Fibroblast of lung (primary cell): ENCODE results near the gene GSTT2. TPM values are rescaled to one million over a fixed set of nuclear protein-coding genes. Genes with fewer than 3 reads are reported as not detected.

Source experiments
- DNase-seq, 2 donors: peaks; one replicate each; pipeline versions ENCODE4 v3.0.0 to v3.0.0-alpha.2; 2010; ENCODE audit warnings: low read depth in 2 of 2
- H2AFZ ChIP-seq: 2 replicates; pipeline ENCODE4 v1.5.1; 2012; ENCODE audit warnings: low read length, control low read depth, inconsistent platforms
- H3K27ac ChIP-seq: 2 replicates; pipeline ENCODE4 v1.5.1; 2011; ENCODE audit warnings: low read length, control low read depth; ENCODE audit not compliant: insufficient read depth
- H3K27me3 ChIP-seq: 2 replicates; pipeline ENCODE4 v1.5.1; 2011; ENCODE audit warnings: mild to moderate bottlenecking, low read length; ENCODE audit not compliant: control insufficient read depth, insufficient read depth
- H3K36me3 ChIP-seq: 2 replicates; pipeline ENCODE4 v1.5.1; 2011; ENCODE audit warnings: low read length; ENCODE audit not compliant: control insufficient read depth, insufficient read depth
- H3K4me1 ChIP-seq: 2 replicates; pipeline ENCODE4 v1.5.1; 2011; ENCODE audit warnings: low read length; ENCODE audit not compliant: control insufficient read depth, insufficient read depth; ENCODE audit errors: extremely low read depth
- H3K4me2 ChIP-seq: 2 replicates; pipeline ENCODE4 v1.5.1; 2011; ENCODE audit warnings: low read length, control low read depth; ENCODE audit not compliant: insufficient read depth; ENCODE audit errors: extremely low read depth
- H3K4me3 ChIP-seq, 4 experiments: fragments of 200-600 bp in 1 of 4; sonication (generic) in 1 of 4; replicated peaks in 1 of 4; 2 replicates each; pipeline ENCODE4 v1.5.1; 2011 to 2016; ENCODE audit warnings: low read length in 4 of 4, low read depth in 3 of 4, mild to moderate bottlenecking in 3 of 4, control low read depth in 2 of 4, inconsistent platforms in 1 of 4, mixed read lengths in 1 of 4; ENCODE audit not compliant: insufficient read depth in 1 of 4; ENCODE audit errors: control extremely low read depth in 1 of 4
- H3K79me2 ChIP-seq: 2 replicates; pipeline ENCODE4 v1.5.1; 2012; ENCODE audit warnings: mild to moderate bottlenecking, low read length, inconsistent platforms; ENCODE audit not compliant: control insufficient read depth, insufficient read depth
- H3K9ac ChIP-seq: 2 replicates; pipeline ENCODE4 v1.5.1; 2011; ENCODE audit warnings: mild to moderate bottlenecking, low read length, control low read depth; ENCODE audit not compliant: insufficient read depth
- H3K9me3 ChIP-seq: 2 replicates; pipeline ENCODE4 v1.5.1; 2012; ENCODE audit warnings: low read depth, low read length; ENCODE audit not compliant: control insufficient read depth, insufficient read depth
- H4K20me1 ChIP-seq: 2 replicates; pipeline ENCODE4 v1.5.1; 2011; ENCODE audit warnings: low read length; ENCODE audit not compliant: control insufficient read depth, insufficient read depth; ENCODE audit errors: extremely low read depth
- EZH2 ChIP-seq: IDR thresholded peaks from 2 replicates; pipeline ENCODE4 v1.5.1; 2012; ENCODE audit warnings: low read length, control low read depth, mild to moderate bottlenecking; ENCODE audit errors: missing control alignments
- polyA plus RNA-seq, 2 donors: library from polyadenylated mRNA; depleted of rRNA in 1 of 2; stranded (reverse) in 1 of 2; unstranded in 1 of 2; fragments of >200 nt; gene quantifications; 2 replicates each; pipeline ENCODE4 v1.2.1, GENCODE V29; 2011 to 2012; ENCODE audit warnings: missing spikeins in 1 of 2
- total RNA-seq: library from RNA; depleted of rRNA; stranded (reverse); fragments of >200 nt; gene quantifications from 2 replicates; pipeline ENCODE4 v1.2.1, GENCODE V29; 2014
- TF ChIP-seq, protein P1 (sequence below), 2 donors: IDR thresholded peaks in 1 of 2; conservative IDR thresholded peaks in 1 of 2; 1 replicate in 1 of 2; 2 replicates in 1 of 2; pipeline ENCODE4 v1.5.1; 2011 to 2012; ENCODE audit warnings: low read length in 2 of 2, control low read depth in 1 of 2, inconsistent platforms in 1 of 2, low read depth in 1 of 2, mild to moderate bottlenecking in 1 of 2

Gene GSTT2
- total and polyA plus RNA-seq, 2 donors (not counting 1 experiment from before 2014, with no cell fraction given), result 0.33 to 2.4 TPM

- Histone ChIP-seq H3K4me1 (no peaks in the 10 kb centered on the region), H3K9me3 (no peaks in the 10 kb centered on the region), H3K36me3 (no peaks in the 10 kb centered on the region), H3K4me3 (no peak overlapping the region), H3K27ac (no peak overlapping the region), H3K9ac (no peak overlapping the region), H4K20me1 (peaks cover 2% of the 10 kb centered on the region), H3K79me2 (peaks cover 5% of the 10 kb centered on the region), H2AFZ (no peak overlapping the region), H3K4me2 (no peak overlapping the region), H3K27me3 (no peaks in the 10 kb centered on the region)
- no peak for DNase-seq
- TF ChIP-seq, protein P1, sequence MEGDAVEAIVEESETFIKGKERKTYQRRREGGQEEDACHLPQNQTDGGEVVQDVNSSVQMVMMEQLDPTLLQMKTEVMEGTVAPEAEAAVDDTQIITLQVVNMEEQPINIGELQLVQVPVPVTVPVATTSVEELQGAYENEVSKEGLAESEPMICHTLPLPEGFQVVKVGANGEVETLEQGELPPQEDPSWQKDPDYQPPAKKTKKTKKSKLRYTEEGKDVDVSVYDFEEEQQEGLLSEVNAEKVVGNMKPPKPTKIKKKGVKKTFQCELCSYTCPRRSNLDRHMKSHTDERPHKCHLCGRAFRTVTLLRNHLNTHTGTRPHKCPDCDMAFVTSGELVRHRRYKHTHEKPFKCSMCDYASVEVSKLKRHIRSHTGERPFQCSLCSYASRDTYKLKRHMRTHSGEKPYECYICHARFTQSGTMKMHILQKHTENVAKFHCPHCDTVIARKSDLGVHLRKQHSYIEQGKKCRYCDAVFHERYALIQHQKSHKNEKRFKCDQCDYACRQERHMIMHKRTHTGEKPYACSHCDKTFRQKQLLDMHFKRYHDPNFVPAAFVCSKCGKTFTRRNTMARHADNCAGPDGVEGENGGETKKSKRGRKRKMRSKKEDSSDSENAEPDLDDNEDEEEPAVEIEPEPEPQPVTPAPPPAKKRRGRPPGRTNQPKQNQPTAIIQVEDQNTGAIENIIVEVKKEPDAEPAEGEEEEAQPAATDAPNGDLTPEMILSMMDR (conservative IDR thresholded peaks at IDR 0.05 in 1 of 2, IDR thresholded peaks at IDR 0.05 in 1 of 2; ENCODE audit: low read depth in 1 of 2, low read length in 2 of 2), result no peak
- no peak for TF ChIP-seq EZH2
Observed at GRCh38 chr22:24023204-24023789, 43.4 kb downstream of the GSTT2 start.

- H3K9me3 ChIP-seq, result no peaks in the 10 kb centered on the region
- TF ChIP-seq, protein P1 (conservative IDR thresholded peaks at IDR 0.05 in 1 of 2, IDR thresholded peaks at IDR 0.05 in 1 of 2; ENCODE audit: low read depth in 1 of 2, low read length in 2 of 2), result no peak
- H3K27me3 ChIP-seq, result no peaks in the 10 kb centered on the region
- H2AFZ ChIP-seq, result no peak overlapping the region
- H3K27ac ChIP-seq, result no peak overlapping the region
- peaks cover 2% of the 10 kb centered on the region for H4K20me1 ChIP-seq
- H3K9ac ChIP-seq, result no peak overlapping the region
- DNase-seq, result no peak
- no peak overlapping the region for H3K4me2 ChIP-seq
- H3K4me3 ChIP-seq, result no peak overlapping the region
- no peaks in the 10 kb centered on the region for H3K36me3 ChIP-seq
- no peaks in the 10 kb centered on the region for H3K4me1 ChIP-seq
- H3K79me2 ChIP-seq, result peaks cover 8% of the 10 kb centered on the region
Observed at GRCh38 chr22:24024354-24024753, 44.4 kb downstream of the GSTT2 start.

GRCh38 chr22:24025475-24025874 is 45.5 kb downstream of the GSTT2 start:
- Histone ChIP-seq H2AFZ (no peak overlapping the region), H3K79me2 (peaks cover 12% of the 10 kb centered on the region), H3K36me3 (no peaks in the 10 kb centered on the region), H3K4me1 (no peaks in the 10 kb centered on the region), H3K4me3 (no peak overlapping the region), H4K20me1 (peaks cover 2% of the 10 kb centered on the region), H3K27ac (no peak overlapping the region), H3K9ac (no peak overlapping the region), H3K27me3 (no peaks in the 10 kb centered on the region), H3K4me2 (no peak overlapping the region), H3K9me3 (no peaks in the 10 kb centered on the region)
- no peak for DNase-seq
- TF ChIP-seq EZH2, result no peak
- TF ChIP-seq, protein P1 (conservative IDR thresholded peaks at IDR 0.05 in 1 of 2, IDR thresholded peaks at IDR 0.05 in 1 of 2; ENCODE audit: low read depth in 1 of 2, low read length in 2 of 2), result no peak
